RWPE2 (cell line): ENCODE data around the gene PCCA.
"Not testable (repeated sequence)": the region's sequence is repeated elsewhere in the genome, so short reads cannot be mapped to it uniquely, and the experiment has no call there.

Experiments used
- ATAC-seq: fragments of 200-7000 bp; cut with Tn5 transposase; 3 replicates; pipeline ENCODE4 v1.9.1; 2021; ENCODE audit warnings: low read depth
- DNase-seq: peaks from one replicate; pipeline ENCODE4 v3.0.0-alpha.2; 2020; ENCODE audit warnings: low spot score
- H3K27ac ChIP-seq: fragments of 450-650 bp; 2 replicates; pipeline ENCODE4 v1.5.1; 2017; ENCODE audit warnings: mild to moderate bottlenecking; ENCODE audit not compliant: poor library complexity, severe bottlenecking
- H3K27me3 ChIP-seq: fragments of 250-450 bp; sonication (Bioruptor Pico); 2 replicates; pipeline ENCODE4 v1.5.1; 2021; ENCODE audit warnings: mild to moderate bottlenecking, moderate library complexity; ENCODE audit not compliant: insufficient read depth, poor library complexity, severe bottlenecking
- H3K36me3 ChIP-seq: fragments of 250-450 bp; sonication (Bioruptor Pico); 2 replicates; pipeline ENCODE4 v1.5.1; 2020; ENCODE audit warnings: low read depth, mild to moderate bottlenecking, moderate library complexity
- H3K4me1 ChIP-seq: fragments of 250-450 bp; sonication (Bioruptor Pico); 2 replicates; pipeline ENCODE4 v1.5.1; 2021; ENCODE audit warnings: mild to moderate bottlenecking, moderate library complexity; ENCODE audit not compliant: insufficient read depth, poor library complexity, severe bottlenecking
- H3K4me3 ChIP-seq: fragments of 250-450 bp; sonication (Bioruptor Pico); 2 replicates; pipeline ENCODE4 v1.5.1; 2021; ENCODE audit warnings: mild to moderate bottlenecking, moderate library complexity; ENCODE audit not compliant: severe bottlenecking
- H3K9me3 ChIP-seq: fragments of 250-450 bp; sonication (Bioruptor Pico); 2 replicates; pipeline ENCODE4 v1.5.1; 2021; ENCODE audit warnings: mild to moderate bottlenecking, moderate library complexity; ENCODE audit not compliant: severe bottlenecking
- CTCF ChIP-seq: fragments of 450-650 bp; IDR thresholded peaks from one replicate; pipeline ENCODE4 v1.5.1; 2017; ENCODE audit warnings: mild to moderate bottlenecking, moderate library complexity; ENCODE audit not compliant: poor library complexity, severe bottlenecking

PCCA gene

DNA sequence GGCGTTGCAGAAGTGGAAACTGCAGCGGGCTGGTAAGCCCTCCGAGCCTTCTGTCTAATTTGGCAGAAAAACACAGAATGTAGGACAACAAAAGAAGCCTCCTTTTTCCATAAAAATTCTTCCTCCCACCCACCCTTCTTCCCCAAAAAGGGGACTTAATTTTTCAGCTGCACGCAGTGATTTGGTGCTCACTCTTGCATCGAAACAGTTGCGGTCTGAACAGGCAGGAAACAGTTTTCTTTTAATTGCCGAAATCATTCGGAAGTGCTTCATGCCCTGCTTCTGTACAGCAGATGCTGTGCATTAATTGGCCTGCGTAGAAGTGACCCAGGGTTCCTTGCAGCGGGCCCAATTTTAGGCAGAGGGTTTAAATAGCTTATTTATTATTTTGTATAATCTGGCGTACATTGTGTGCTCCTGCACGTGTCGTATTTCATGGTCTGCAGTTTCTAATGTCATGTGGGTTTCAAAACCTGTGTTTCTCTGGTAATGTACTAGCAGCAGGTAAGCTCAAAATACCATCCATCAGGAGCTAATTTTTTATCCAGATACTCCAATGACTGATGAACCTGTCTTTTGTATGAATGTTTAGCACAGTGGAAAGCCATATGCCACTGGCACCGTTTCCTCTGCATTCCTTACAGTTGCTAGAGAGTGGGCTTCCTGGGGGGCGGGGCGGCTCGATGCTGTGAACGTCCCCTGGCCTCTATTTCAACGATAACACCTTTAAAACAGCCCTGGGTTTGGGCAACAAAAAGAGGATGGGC lies 433.1 kb downstream of the PCCA start:
- no peak overlapping the region for H3K4me3 ChIP-seq
- no peak for ATAC-seq
- no peak overlapping the region for H3K27ac ChIP-seq
- H3K4me1 ChIP-seq = no peaks in the 10 kb centered on the region
- no peak for DNase-seq
- TF ChIP-seq CTCF = no peak
- no peaks in the 10 kb centered on the region for H3K36me3 ChIP-seq
- H3K9me3 ChIP-seq = no peaks in the 10 kb centered on the region
- H3K27me3 ChIP-seq = no peaks in the 10 kb centered on the region

DNA sequence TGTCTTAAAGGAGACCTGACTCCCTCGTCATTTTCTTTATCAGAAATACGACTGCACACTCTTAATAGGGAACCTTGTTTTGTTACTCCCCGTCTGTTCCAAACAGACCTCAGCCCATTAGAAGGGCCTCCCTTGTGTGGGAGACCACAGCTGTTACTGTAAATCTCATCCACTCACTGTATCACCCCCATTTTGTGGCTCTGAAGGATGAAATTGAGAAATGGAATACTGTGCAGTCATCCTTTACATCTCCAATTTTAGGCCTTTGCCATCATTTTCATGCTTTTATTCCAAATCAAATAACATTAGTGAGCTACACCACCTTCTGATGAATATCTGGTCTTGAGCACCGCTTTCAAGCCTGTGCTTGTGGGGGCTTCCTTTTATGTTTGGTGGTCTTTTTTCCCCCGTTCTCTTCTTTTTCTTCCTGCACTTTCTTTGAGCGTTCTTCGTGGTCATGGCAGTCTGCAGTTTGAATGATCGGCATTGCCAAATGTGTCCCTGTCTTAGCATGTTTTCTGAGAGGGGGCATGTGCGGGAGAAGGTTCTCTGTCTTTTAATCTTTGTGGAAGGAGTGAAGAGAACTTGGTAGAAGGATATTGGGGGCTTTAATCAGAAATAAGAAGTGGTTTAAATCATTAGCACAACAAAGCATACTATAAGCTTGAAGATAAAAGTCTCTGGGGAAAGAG lies 433.9 kb downstream of the PCCA start:
- H3K27me3 ChIP-seq = no peaks in the 10 kb centered on the region
- TF ChIP-seq CTCF = no peak
- ATAC-seq (no peak), DNase-seq (no peak)
- no peaks in the 10 kb centered on the region for H3K4me1 ChIP-seq
- H3K27ac ChIP-seq = no peak overlapping the region
- H3K9me3 ChIP-seq = no peaks in the 10 kb centered on the region
- H3K36me3 ChIP-seq = no peaks in the 10 kb centered on the region
- no peak overlapping the region for H3K4me3 ChIP-seq

DNA sequence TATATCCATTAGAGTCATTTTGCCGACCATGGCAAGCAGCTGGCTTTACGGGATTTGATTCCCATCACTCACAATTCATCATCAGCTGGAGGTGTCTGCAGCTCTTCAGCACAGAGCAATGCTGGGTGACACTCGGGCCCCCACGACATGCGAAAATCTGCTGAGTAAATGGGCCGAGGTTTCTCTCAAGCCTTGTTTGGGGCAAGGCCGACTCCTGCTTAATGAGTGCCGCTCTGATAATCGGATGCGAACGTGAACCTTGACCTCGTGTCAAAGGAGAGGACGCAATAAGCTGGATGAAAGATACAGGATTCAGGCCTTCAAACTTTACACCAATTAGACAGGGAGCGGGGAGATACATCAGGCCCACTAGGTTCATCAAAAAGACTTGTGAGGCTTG lies 434.5 kb downstream of the PCCA start:
- no peaks in the 10 kb centered on the region for H3K4me1 ChIP-seq

DNA sequence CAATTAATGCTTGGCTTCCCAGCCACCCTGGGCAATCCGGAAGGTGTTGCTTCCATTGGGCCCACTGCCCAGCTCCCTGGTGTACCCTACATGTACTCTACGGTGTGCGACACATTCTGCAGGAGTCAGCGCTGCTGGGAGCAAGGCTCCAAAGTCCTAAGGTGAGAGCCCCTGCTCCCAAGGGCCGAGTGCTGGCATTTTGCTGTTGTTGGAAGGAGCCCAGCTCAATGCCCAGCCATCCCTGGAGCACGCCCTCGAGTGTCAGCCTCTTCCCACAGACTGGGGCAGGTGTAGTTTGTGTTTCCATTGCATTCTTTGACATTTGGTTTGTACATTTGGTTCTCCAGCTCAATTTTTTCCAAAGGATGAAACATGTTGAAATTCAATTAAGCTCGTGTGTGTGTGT lies 435.1 kb downstream of the PCCA start:
- H3K27ac ChIP-seq = no peak overlapping the region
- no peaks in the 10 kb centered on the region for H3K4me1 ChIP-seq
- DNase-seq = no peak
- TF ChIP-seq CTCF = no peak
- no peaks in the 10 kb centered on the region for H3K27me3 ChIP-seq
- no peak for ATAC-seq
- no peaks in the 10 kb centered on the region for H3K36me3 ChIP-seq
- no peak overlapping the region for H3K4me3 ChIP-seq
- no peaks in the 10 kb centered on the region for H3K9me3 ChIP-seq

More for the DNA sequence above, 434.5 kb downstream of the PCCA start:
- H3K36me3 ChIP-seq = no peaks in the 10 kb centered on the region
- ATAC-seq (no peak), DNase-seq (no peak)
- H3K27me3 ChIP-seq = no peaks in the 10 kb centered on the region
- TF ChIP-seq CTCF = no peak
- H3K4me3 ChIP-seq = no peak overlapping the region
- no peaks in the 10 kb centered on the region for H3K9me3 ChIP-seq
- H3K27ac ChIP-seq = no peak overlapping the region

DNA sequence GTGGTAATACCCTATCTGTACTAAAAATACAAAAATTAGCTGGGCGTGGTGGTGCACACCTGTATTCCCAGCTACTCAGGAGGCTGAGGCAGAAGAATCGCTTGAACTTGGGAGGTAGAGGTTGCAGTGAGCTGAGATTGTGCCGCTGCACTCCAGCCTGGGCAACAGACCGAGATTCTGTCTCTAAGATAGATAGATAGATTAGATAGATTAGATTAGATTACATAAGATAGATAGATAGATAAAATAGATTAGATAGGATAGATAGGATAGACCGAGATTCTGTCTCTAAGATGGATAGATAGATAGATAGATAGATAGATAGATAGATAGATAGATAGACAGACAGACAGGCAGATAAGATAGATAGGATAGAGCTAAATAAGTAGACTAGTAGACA lies 435.8 kb downstream of the PCCA start:
- H3K4me3 ChIP-seq, H3K27me3 ChIP-seq, ATAC-seq, H3K36me3 ChIP-seq, H3K9me3 ChIP-seq, H3K27ac ChIP-seq, DNase-seq, H3K4me1 ChIP-seq: not testable (repeated sequence)
